ENCODE measurements around the gene CMTM8.
A peak's percentile ranks its signal among the peaks of the same experiment; 100 is the strongest.

- TF ChIP-seq REST (IDR thresholded peaks at IDR 0.05; ENCODE audit: insufficient read depth in 1 of 2, low read depth in 2 of 2, low read length in 2 of 2) (0 out of 4 replicates have a peak, but pooled peaks of 1 of the 2 experiments have one; percentile 14), TAF1 (IDR thresholded peaks at IDR 0.05; ENCODE audit: borderline replicate concordance, insufficient read depth, low read length) (no peak), SIN3A (IDR thresholded peaks at IDR 0.05; ENCODE audit: borderline replicate concordance, insufficient read depth, low read length) (no peak), POLR2AphosphoS5 (IDR thresholded peaks at IDR 0.05; ENCODE audit: low read depth, low read length) (no peak)
Observed at GRCh38 chr3:32401556-32402081, 163.1 kb downstream of the CMTM8 start.
